ENCODE results near the gene PCDHGB6.
"Not testable (repeated sequence)": the region's sequence is repeated elsewhere in the genome, so short reads cannot be mapped to it uniquely, and the experiment has no call there.

Gene PCDHGB6

DNA sequence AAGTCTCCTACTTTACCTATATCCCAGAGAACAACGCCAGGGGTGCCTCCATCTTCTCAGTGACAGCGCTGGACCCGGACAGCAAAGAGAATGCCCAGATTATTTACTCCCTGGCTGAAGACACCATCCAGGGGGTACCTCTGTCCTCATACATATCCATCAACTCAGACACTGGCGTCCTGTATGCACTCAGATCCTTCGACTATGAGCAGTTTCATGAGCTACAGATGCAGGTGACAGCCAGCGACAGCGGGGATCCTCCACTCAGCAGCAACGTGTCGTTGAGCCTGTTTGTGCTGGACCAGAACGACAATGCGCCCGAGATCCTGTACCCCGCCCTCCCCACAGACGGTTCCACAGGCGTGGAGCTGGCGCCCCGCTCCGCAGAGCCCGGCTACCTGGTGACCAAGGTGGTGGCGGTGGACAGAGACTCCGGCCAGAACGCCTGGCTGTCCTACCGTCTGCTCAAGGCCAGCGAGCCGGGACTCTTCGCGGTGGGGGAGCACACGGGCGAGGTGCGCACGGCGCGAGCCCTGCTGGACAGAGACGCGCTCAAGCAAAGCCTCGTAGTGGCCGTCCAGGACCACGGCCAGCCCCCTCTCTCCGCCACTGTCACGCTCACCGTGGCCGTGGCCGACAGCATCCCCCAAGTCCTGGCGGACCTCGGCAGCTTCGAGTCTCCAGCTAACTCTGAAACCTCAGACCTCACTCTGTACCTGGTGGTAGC, 6.9 kb downstream of the PCDHGB6 start:
- DNase-seq (ENCODE audit: low read depth, low spot score): not testable (repeated sequence)

DNA sequence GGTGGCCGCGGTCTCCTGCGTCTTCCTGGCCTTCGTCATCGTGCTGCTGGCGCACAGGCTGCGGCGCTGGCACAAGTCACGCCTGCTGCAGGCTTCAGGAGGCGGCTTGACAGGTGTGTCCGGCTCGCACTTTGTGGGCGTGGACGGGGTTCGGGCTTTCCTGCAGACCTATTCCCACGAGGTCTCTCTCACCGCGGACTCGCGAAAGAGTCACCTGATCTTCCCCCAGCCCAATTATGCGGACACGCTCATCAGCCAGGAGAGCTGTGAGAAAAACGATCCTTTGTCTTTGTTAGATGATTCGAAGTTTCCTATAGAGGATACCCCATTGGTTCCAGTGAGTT, 7.4 kb downstream of the PCDHGB6 start:
- not testable (repeated sequence) for DNase-seq (ENCODE audit: low read depth, low spot score); H3K27ac ChIP-seq

More for the DNA sequence above, 6.9 kb downstream of the PCDHGB6 start:
- H3K27ac ChIP-seq: not testable (repeated sequence)

DNA sequence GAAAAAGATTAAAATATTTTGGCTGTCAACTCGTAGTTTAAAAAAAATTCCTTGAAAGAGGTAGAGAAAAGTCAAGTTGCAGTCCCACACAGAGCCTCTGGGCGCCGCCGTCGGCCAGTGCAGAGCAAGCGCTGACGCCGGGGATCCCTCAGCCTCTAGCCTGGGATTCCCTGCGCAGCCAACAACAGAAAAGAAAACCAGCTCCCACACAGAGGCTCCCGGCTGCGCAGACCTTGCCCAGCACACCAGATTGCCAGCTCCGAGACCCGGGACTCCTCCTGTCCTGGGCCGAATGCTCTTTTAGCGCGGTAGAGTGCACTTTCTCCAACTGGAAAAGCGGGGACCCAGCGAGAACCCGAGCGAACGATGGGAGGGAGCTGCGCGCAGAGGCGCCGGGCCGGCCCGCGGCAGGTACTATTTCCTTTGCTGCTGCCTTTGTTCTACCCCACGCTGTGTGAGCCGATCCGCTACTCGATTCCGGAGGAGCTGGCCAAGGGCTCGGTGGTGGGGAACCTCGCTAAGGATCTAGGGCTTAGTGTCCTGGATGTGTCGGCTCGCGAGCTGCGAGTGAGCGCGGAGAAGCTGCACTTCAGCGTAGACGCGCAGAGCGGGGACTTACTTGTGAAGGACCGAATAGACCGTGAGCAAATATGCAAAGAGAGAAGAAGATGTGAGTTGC, 9.8 kb downstream of the PCDHGB6 start, which contains the start of gene PCDHGB7:
Gene PCDHGB7 (plus strand): TSS at position 184 of the 679 bp plus-strand sequence. CDS start 183 bp downstream, at position 367.
- not testable (repeated sequence) for H3K27ac ChIP-seq
- DNase-seq (ENCODE audit: low read depth, low spot score): peak; percentile 31

DNA sequence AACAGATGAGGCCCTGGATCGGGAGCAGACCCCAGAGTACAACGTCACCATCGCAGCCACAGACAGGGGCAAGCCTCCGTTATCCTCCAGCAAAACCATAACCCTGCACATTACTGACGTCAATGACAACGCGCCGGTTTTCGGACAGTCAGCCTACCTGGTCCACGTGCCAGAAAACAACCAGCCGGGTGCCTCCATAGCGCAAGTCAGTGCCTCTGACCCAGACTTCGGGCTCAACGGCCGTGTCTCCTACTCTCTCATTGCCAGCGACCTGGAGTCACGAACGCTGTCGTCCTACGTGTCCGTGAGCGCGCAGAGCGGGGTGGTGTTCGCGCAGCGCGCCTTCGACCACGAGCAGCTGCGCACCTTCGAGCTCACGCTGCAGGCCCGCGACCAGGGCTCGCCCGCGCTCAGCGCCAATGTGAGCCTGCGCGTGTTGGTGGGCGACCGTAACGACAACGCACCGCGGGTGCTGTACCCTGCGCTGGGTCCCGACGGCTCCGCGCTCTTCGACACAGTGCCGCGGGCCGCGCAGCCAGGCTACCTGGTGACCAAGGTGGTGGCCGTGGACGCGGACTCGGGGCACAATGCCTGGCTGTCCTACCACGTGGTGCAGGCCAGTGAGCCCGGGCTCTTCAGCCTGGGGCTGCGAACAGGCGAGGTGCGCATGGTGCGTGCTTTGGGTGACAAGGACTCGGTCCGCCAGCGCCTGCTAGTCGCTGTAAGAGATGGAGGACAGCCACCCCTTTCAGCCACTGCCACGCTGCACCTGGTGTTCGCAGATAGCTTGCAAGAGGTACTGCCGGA, 11.5 kb downstream of the PCDHGB6 start:
- DNase-seq (ENCODE audit: low read depth, low spot score): no peak
- no peak overlapping the region for H3K27ac ChIP-seq

DNA sequence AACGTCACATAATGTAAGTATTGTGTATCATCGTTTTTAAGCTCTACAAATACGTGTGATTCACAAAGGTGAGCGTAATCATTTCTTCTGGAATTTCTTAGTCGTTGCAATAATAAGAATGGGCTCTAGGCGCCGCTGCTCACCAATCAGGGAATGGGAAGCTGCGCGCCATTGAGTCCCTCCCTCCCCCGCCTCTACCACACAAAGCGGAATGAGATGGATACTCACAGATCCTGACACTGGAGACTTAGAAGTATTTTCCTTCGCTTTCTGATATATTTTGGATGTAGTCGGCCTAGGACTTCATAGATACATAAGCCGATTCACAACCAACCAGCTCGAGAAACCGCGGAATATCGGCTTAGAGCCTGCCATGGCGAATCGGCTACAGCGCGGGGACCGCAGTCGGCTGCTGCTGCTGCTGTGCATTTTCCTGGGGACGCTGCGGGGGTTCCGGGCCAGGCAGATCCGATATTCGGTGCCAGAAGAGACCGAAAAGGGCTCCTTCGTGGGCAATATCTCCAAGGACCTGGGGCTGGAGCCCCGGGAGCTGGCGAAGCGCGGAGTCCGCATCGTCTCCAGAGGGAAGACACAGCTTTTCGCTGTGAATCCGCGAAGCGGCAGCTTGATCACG, 13.2 kb downstream of the PCDHGB6 start, which contains the start of gene PCDHGA11:
Gene PCDHGA11 (plus strand): TSS at position 197 of the 634 bp plus-strand sequence. CDS start 177 bp downstream, at position 374.
- H3K27ac ChIP-seq: no peak within 1 kb of the TSS

DNA sequence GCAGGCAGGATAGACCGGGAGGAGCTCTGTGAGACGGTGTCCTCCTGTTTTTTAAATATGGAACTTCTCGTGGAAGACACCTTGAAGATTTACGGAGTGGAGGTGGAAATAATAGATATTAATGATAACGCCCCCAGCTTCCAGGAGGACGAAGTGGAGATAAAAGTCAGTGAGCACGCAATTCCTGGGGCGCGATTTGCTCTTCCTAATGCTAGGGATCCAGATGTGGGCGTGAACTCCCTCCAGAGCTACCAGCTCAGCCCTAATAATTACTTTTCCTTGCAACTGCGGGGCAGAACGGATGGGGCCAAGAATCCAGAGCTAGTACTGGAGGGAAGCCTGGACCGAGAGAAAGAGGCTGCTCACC, 13.7 kb downstream of the PCDHGB6 start:
- H3K27ac ChIP-seq: no peak overlapping the region
- DNase-seq (ENCODE audit: low read depth, low spot score): no peak

More for the DNA sequence above, 13.2 kb downstream of the PCDHGB6 start, which contains the start of gene PCDHGA11:
- no peak for DNase-seq (ENCODE audit: low read depth, low spot score)

DNA sequence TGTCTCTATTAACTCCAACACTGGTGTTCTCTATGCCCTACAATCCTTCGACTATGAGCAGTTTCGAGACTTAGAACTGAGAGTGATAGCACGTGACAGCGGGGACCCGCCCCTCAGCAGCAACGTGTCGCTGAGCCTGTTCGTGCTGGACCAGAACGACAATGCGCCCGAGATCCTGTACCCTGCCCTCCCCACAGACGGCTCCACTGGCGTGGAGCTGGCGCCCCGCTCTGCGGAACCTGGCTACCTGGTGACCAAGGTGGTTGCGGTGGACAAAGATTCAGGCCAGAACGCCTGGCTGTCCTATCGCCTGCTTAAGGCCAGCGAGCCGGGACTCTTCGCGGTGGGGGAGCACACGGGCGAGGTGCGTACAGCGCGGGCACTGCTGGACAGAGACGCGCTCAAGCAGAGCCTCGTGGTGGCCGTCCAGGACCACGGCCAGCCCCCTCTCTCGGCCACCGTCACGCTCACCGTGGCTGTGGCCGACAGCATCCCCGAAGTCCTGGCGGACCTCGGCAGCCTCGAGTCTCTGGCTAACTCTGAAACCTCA, 15.0 kb downstream of the PCDHGB6 start:
- H3K27ac ChIP-seq: no peak overlapping the region
- no peak for DNase-seq (ENCODE audit: low read depth, low spot score)

DNA sequence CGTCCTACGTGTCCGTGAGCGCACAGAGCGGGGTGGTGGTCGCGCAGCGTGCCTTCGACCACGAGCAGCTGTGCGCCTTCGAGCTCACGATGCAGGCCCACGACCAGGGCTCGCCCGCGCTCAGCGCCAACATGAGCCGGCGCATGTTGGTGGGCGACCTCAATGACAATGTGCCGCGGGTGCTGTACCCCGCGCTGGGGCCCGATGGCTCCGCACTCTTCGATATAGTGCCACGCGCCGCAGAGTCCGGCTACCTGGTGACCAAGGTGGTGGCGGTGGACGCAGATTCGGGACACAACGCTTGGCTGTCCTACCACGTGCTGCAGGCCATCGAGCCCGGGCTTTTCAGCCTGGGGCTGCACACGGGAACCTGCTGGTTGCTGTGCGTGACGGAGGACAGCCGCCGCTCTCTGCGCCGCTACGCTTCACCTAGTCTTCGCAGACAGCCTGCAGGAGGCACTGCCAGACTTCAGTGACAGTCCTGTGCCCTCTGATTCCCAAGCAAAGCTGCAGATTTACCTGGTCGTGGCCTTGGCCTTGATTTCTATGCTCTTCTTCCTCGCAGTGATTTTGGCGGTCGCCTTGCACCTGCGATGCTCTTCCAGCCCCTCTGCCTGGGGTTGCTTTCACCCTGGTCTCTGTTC, 20.1 kb downstream of the PCDHGB6 start:
- H3K27ac ChIP-seq: no peak overlapping the region
- no peak for DNase-seq (ENCODE audit: low read depth, low spot score)

DNA sequence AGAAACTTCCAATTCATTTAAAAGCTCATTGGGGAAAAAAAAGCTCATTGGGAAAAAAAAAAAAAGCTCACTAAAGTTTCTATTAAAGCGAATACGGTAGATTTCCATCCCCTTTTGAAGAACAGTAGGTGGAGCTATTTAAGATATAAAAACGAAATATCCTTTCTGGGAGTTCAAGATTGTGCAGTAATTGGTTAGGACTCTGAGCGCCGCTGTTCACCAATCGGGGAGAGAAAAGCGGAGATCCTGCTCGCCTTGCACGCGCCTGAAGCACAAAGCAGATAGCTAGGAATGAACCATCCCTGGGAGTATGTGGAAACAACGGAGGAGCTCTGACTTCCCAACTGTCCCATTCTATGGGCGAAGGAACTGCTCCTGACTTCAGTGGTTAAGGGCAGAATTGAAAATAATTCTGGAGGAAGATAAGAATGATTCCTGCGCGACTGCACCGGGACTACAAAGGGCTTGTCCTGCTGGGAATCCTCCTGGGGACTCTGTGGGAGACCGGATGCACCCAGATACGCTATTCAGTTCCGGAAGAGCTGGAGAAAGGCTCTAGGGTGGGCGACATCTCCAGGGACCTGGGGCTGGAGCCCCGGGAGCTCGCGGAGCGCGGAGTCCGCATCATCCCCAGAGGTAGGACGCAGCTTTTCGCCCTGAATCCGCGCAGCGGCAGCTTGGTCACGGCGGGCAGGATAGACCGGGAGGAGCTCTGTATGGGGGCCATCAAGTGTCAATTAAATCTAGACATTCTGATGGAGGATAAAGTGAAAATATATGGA, 22.7 kb downstream of the PCDHGB6 start, which contains the start of gene PCDHGA12:
Gene PCDHGA12 (plus strand): TSS at position 176 of the 782 bp plus-strand sequence. CDS start 253 bp downstream, at position 429.
- H3K27ac ChIP-seq: no peak within 1 kb of the TSS
- peak; percentile 20 for DNase-seq (ENCODE audit: low read depth, low spot score)

DNA sequence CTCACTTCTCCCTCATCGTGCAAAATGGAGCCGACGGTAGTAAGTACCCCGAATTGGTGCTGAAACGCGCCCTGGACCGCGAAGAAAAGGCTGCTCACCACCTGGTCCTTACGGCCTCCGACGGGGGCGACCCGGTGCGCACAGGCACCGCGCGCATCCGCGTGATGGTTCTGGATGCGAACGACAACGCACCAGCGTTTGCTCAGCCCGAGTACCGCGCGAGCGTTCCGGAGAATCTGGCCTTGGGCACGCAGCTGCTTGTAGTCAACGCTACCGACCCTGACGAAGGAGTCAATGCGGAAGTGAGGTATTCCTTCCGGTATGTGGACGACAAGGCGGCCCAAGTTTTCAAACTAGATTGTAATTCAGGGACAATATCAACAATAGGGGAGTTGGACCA, 23.5 kb downstream of the PCDHGB6 start:
- DNase-seq (ENCODE audit: low read depth, low spot score): no peak
- H3K27ac ChIP-seq: no peak overlapping the region

DNA sequence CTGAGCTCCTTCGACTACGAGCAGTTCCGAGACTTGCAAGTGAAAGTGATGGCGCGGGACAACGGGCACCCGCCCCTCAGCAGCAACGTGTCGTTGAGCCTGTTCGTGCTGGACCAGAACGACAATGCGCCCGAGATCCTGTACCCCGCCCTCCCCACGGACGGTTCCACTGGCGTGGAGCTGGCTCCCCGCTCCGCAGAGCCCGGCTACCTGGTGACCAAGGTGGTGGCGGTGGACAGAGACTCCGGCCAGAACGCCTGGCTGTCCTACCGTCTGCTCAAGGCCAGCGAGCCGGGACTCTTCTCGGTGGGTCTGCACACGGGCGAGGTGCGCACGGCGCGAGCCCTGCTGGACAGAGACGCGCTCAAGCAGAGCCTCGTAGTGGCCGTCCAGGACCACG, 24.5 kb downstream of the PCDHGB6 start:
- not testable (repeated sequence) for DNase-seq (ENCODE audit: low read depth, low spot score); H3K27ac ChIP-seq

DNA sequence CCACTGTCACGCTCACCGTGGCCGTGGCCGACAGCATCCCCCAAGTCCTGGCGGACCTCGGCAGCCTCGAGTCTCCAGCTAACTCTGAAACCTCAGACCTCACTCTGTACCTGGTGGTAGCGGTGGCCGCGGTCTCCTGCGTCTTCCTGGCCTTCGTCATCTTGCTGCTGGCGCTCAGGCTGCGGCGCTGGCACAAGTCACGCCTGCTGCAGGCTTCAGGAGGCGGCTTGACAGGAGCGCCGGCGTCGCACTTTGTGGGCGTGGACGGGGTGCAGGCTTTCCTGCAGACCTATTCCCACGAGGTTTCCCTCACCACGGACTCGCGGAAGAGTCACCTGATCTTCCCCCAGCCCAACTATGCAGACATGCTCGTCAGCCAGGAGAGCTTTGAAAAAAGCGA, 24.9 kb downstream of the PCDHGB6 start:
- DNase-seq (ENCODE audit: low read depth, low spot score); H3K27ac ChIP-seq: not testable (repeated sequence)

DNA sequence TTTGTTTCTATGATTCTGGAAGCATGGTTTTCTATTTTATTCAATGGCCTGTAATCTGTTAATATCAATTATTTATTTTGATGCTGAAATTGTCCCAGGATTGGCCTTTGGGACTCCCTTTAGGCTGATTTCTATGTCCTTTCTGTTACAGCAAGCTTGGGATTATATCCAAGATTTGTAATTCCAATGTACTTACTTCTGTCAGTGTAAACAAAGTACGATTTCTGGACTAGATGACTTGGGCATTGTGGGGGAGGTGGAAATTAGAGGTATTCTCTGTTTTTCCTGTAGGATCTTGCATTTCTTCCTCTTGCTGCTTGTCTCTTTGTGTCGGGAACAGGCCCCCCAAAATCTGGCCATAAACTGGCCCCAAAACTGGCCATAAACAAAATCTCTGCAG, 26.2 kb downstream of the PCDHGB6 start:
- H3K27ac ChIP-seq: no peak overlapping the region
- no peak for DNase-seq (ENCODE audit: low read depth, low spot score)

DNA sequence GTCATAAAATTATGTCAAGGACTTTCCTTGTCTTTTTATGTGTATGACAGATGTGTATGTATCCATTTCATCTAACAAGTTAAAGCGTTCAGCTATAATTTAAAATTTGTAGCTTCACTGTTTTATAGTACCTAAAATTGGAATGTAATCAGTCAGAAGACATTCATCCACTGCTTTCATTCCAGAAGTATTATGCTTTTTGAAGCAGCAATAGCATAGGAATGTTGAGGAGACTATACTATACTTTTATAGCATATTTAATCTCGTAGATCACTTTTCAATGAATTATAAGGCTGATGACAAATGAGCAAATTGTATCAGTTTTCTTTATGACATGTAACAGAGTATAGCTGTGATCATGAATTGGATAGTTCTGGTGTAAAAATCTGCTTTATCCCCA, 29.4 kb downstream of the PCDHGB6 start:
- no peak overlapping the region for H3K27ac ChIP-seq
- no peak for DNase-seq (ENCODE audit: low read depth, low spot score)

DNA sequence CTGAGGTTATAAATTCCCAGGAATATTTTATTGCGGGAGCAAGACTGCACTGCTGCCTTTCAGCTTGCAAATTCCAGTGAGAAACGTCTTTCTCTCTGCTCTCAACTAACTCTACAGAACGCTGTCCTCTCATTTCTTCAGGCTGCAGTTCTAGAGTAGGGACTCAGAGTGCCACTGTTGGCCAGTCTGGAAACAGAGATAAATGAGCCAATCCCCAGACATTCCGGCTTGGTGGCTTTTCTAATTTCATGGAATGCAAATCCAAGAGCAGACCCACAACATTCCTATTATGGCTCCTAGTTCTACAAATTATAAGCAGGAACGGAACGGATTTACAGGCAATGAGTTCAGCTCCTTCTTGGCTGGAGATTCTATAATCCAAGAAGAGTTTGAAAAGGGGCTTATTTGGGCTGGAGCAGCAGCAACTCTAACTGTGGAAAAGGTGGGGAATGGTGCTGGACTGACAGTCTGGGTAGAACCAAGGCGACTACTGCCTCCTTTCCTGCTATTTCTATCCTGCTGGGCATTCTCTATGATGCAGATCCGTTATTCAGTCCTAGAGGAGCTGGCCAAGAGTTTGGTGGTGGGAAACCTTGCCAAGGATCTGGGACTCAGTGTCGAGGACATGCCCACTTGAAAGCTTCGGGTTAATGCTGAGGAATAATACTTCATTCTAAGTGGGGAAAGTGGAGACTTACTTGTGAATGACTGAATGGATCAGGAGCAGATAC, 31.8 kb downstream of the PCDHGB6 start:
- H3K27ac ChIP-seq: no peak overlapping the region
- DNase-seq (ENCODE audit: low read depth, low spot score): no peak

DNA sequence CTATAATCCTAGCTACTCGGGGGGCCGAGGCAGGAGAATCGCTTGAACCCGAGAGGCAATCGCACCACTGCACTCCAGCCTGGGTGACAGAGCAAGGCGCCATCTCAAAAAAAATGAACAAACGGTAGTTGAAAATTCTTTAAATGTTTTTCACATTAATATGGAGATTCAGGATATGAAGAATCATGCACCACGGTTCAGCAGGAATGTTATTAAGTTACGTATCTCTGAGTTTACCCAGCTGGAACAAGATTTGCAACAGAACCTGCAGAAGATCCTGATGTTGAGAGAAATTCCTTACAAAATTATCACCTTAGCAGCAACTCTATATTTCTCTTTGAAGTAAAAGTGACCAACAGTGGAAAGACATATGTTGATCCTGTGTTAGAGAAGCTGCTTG, 32.5 kb downstream of the PCDHGB6 start:
- H3K27ac ChIP-seq: no peak overlapping the region
- no peak for DNase-seq (ENCODE audit: low read depth, low spot score)

DNA sequence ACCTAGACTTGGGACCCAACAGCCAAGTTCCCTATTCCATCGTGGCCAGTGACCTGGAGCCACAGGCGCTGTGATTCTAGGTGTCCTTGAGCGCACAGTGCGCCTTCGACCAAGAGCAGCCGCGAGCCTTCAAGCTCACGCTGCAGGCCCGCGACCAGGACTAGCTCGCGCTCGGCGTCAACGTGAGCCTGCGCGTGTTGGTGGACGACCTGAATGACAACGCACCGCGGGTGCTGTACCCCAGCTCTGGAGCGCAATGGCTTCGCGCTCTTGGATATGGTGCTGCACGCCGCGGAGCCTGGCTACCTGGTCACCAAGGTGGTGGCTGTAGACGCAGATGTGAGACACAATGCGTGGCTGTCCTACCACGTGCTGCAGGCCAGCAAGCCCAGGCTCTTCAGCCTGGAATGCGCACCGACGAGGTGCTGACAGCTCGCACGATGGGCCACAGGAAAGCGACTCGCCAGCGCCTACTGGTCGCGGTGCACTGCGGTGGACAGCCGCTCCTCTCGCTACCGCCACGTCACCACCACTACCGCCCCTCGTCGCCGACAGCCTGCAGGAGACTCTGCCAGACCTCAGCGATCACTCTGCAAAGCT, 33.9 kb downstream of the PCDHGB6 start:
- H3K27ac ChIP-seq: no peak overlapping the region
- no peak for DNase-seq (ENCODE audit: low read depth, low spot score)
